ENCODE measurements around the gene NDUFC1. TPM values are rescaled to one million over a fixed set of nuclear protein-coding genes. Genes with fewer than 3 reads are reported as not detected.

NDUFC1 gene
- total and polyA plus RNA-seq, 9 of the 15 experiments (the other 6 are each of a cell fraction or from before 2014, with no cell fraction given): 58.9 to 378 (median 120) TPM

GRCh38 chr4:139301113-139301820, 1.0 kb downstream of the NDUFC1 start, which contains the start of gene NAA15 (continued):
- TF ChIP-seq C11orf30 (IDR thresholded peaks at IDR 0.05; ENCODE audit: low read depth) (peak; percentile 40), ZNF655 (CRISPR knock-in tag; IDR thresholded peaks at IDR 0.05) (no peak), E2F4 (CRISPR knock-in tag; IDR thresholded peaks at IDR 0.05; ENCODE audit: low read depth) (no peak), ZNF398 (CRISPR knock-in tag; IDR thresholded peaks at IDR 0.05) (no peak), NR0B1 (IDR thresholded peaks at IDR 0.05; ENCODE audit: partially characterized antibody) (no peak), NKRF (IDR thresholded peaks at IDR 0.05; ENCODE audit: borderline replicate concordance) (peak; percentile 98), ATF1 (CRISPR knock-in tag; IDR thresholded peaks at IDR 0.05) (no peak), ATF1 (tag; IDR thresholded peaks at IDR 0.05) (peak; percentile 71), MXI1 (IDR thresholded peaks at IDR 0.05; ENCODE audit: low read depth, low read length) (peak; percentile 89), ARID1B (IDR thresholded peaks at IDR 0.05) (no peak; the same call in 1 of the 2 replicates), ZFP30 (CRISPR knock-in tag; IDR thresholded peaks at IDR 0.05; ENCODE audit: borderline replicate concordance) (no peak), SIX5 (IDR thresholded peaks at IDR 0.05; ENCODE audit: borderline replicate concordance in 1 of 2, insufficient read depth in 1 of 2, low read depth in 1 of 2, low read length in 2 of 2) (no peak), CBX1 (IDR thresholded peaks at IDR 0.05; ENCODE audit: low read depth) (0 out of 2 replicates have a peak, but pooled peaks have one; percentile 71), ELF1 (tag; IDR thresholded peaks at IDR 0.05) (no peak; the same call in 1 of the 2 replicates), ZNF395 (CRISPR knock-in tag; IDR thresholded peaks at IDR 0.05) (peak; percentile 85), STAT5B (CRISPR knock-in tag; IDR thresholded peaks at IDR 0.05) (no peak), HDAC2 (IDR thresholded peaks at IDR 0.05) (peak; percentile 90), CHD4 (IDR thresholded peaks at IDR 0.05; ENCODE audit: insufficient read depth, insufficient replicate concordance, low read depth, low read length, poor library complexity, severe bottlenecking) (no peak)

Measured in K562 (cell line).